Ascending aorta (tissue), 2 donors: ENCODE data around the gene PURA. TPM values are rescaled to one million over a fixed set of nuclear protein-coding genes. Genes with fewer than 3 reads are reported as not detected.

Source experiments
- DNase-seq, 2 donors: peaks; one replicate each; pipeline ENCODE4 v3.0.0-alpha.2; 2019; ENCODE audit warnings: low spot score in 2 of 2
- H3K27ac ChIP-seq, 2 donors: fragments of 200-600 bp; sonication (generic); one replicate each; pipeline ENCODE4 v1.5.1; 2016 to 2017; ENCODE audit warnings: mild to moderate bottlenecking in 1 of 2
- H3K27me3 ChIP-seq: fragments of 200-600 bp; sonication (generic); one replicate; pipeline ENCODE4 v1.5.1; 2017
- H3K36me3 ChIP-seq, 2 donors: fragments of 200-600 bp; sonication (generic); one replicate each; pipeline ENCODE4 v1.5.1; 2016
- H3K4me1 ChIP-seq, 2 donors: fragments of 200-600 bp; sonication (generic); one replicate each; pipeline ENCODE4 v1.5.1; 2016 to 2017; ENCODE audit warnings: mild to moderate bottlenecking in 1 of 2
- H3K4me3 ChIP-seq, 2 donors: fragments of 200-600 bp; sonication (generic); one replicate each; pipeline ENCODE4 v1.5.1; 2016 to 2017; ENCODE audit warnings: mild to moderate bottlenecking in 1 of 2
- H3K9me3 ChIP-seq, 2 donors: fragments of 200-600 bp; sonication (generic); one replicate each; pipeline ENCODE4 v1.5.1; 2016
- CTCF ChIP-seq, 3 experiments: fragments of 200-600 bp in 2 of 3; fragments of 450-650 bp in 1 of 3; sonication (generic) in 2 of 3; IDR thresholded peaks; one replicate each; pipeline ENCODE4 v1.5.1; 2016 to 2019; ENCODE audit warnings: antibody characterized with exemption in 3 of 3, mild to moderate bottlenecking in 1 of 3, moderate library complexity in 1 of 3
- intact Hi-C: fragments of 100-400 bp; cut with DNase I; formaldehyde crosslinking; loops from one replicate; pipeline ENCODE4 v1.15.1; 2023
- total RNA-seq: library from RNA; depleted of rRNA; stranded (reverse); fragments of >200 nt; gene quantifications from one replicate; pipeline ENCODE4 v1.1.0, GENCODE V29; 2016

PURA gene
- total RNA-seq, 1 donor from 2014 or later, result 11.5 TPM

GRCh38 chr5:140143521-140144258 is 29.8 kb downstream of the PURA start:
- H3K4me1 ChIP-seq, result peaks cover 11 to 21% of the 10 kb centered on the region in 2 donors
- peak in 1 of 2 donors; percentile 41 for DNase-seq
- H3K27me3 ChIP-seq, result no peaks in the 10 kb centered on the region
- intact Hi-C loops, result loop anchor here (1.0 to 2.0 kb wide), 3 partner anchors 29 to 70 kb away; partner anchors contain the start of gene PURA
- H3K9me3 ChIP-seq, result no peaks in the 10 kb centered on the region
- TF ChIP-seq CTCF (IDR thresholded peaks at IDR 0.05), result no peak
- no peak overlapping the region for H3K27ac ChIP-seq
- H3K4me3 ChIP-seq, result no peak overlapping the region
- no peaks in the 10 kb centered on the region for H3K36me3 ChIP-seq

GRCh38 chr5:140145256-140145655 is 31.3 kb downstream of the PURA start:
- no peaks in the 10 kb centered on the region for H3K9me3 ChIP-seq
- H3K4me3 ChIP-seq, result peak overlapping the region in 1 of 2 donors; percentile 61
- no peaks in the 10 kb centered on the region for H3K27me3 ChIP-seq
- DNase-seq, result no peak
- H3K36me3 ChIP-seq, result no peaks in the 10 kb centered on the region
- peaks cover 11 to 21% of the 10 kb centered on the region in 2 donors for H3K4me1 ChIP-seq
- no peak for TF ChIP-seq CTCF (IDR thresholded peaks at IDR 0.05)
- H3K27ac ChIP-seq, result no peak overlapping the region
- intact Hi-C loops, result loop anchor here (1.0 to 2.0 kb wide), 3 partner anchors 12 to 38 kb away; partner anchors contain the start of gene PURA

GRCh38 chr5:140145818-140146522 is 32.1 kb downstream of the PURA start:
- Histone ChIP-seq H3K9me3 (no peaks in the 10 kb centered on the region), H3K36me3 (no peaks in the 10 kb centered on the region), H3K27me3 (no peaks in the 10 kb centered on the region), H3K4me1 (peaks cover 11 to 14% of the 10 kb centered on the region in 2 donors), H3K27ac (no peak overlapping the region), H3K4me3 (peak overlapping the region; percentile 46 to 61)
- intact Hi-C loops, result loop anchor here (1.0 to 2.0 kb wide), 3 partner anchors 11 to 39 kb away; partner anchors contain the start of gene PURA
- DNase-seq, result peak in 1 of 2 donors; percentile 80
- peak; percentile 50 to 88 (median 67) for TF ChIP-seq CTCF (IDR thresholded peaks at IDR 0.05)

- peak in 1 of 2 donors; percentile 40 for DNase-seq
- no peaks in the 10 kb centered on the region for H3K9me3 ChIP-seq
- H3K4me3 ChIP-seq, result peak overlapping the region in 1 of 2 donors; percentile 61
- no peaks in the 10 kb centered on the region for H3K27me3 ChIP-seq
- no peak overlapping the region for H3K27ac ChIP-seq
- H3K36me3 ChIP-seq, result no peaks in the 10 kb centered on the region
- H3K4me1 ChIP-seq, result peaks cover 11 to 12% of the 10 kb centered on the region in 2 donors
- TF ChIP-seq CTCF (IDR thresholded peaks at IDR 0.05), result no peak
- intact Hi-C loops, result no loop called here
Observed at GRCh38 chr5:140146523-140146842, 32.6 kb downstream of the PURA start.

- H3K9me3 ChIP-seq, result no peaks in the 10 kb centered on the region
- no peaks in the 10 kb centered on the region for H3K27me3 ChIP-seq
- H3K36me3 ChIP-seq, result no peaks in the 10 kb centered on the region
- DNase-seq, result peak in 1 of 2 donors; percentile 51
- H3K27ac ChIP-seq, result no peak overlapping the region
- no peak for TF ChIP-seq CTCF (IDR thresholded peaks at IDR 0.05)
- intact Hi-C loops, result no loop called here
- no peak overlapping the region for H3K4me3 ChIP-seq
- peaks cover 11 to 12% of the 10 kb centered on the region in 2 donors for H3K4me1 ChIP-seq
Observed at GRCh38 chr5:140147460-140147859, 33.6 kb downstream of the PURA start.
